Measurements from ENCODE around the gene F5. TPM values are rescaled to one million over a fixed set of nuclear protein-coding genes. Genes with fewer than 3 reads are reported as not detected.
A peak's percentile ranks its signal among the peaks of the same experiment; 100 is the strongest.

Gene F5
- total RNA-seq, 1 donor, result not detected

DNA sequence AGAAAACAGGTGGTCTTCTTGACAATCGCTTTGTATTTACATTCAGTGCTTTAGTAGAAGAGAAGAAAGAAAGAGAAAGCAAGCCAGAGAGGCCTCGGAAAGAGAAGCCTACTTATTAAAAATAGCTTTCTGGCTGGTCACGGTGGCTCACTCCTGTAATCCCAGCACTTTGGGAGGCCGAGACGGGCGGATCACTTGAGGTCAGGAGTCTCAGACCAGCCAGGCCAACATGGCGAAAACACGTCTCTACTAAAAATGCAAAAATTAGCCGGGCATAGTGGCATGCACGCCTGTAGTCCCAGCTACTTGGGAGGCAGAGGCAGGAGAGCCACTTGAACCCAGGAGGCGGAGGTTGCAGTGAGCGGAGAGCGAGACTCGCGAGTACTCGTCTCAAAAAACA, 98.7 kb downstream of the F5 start:
- H3K27ac ChIP-seq (ENCODE audit: low read depth, low read length), result peak overlapping the region; percentile 99

DNA sequence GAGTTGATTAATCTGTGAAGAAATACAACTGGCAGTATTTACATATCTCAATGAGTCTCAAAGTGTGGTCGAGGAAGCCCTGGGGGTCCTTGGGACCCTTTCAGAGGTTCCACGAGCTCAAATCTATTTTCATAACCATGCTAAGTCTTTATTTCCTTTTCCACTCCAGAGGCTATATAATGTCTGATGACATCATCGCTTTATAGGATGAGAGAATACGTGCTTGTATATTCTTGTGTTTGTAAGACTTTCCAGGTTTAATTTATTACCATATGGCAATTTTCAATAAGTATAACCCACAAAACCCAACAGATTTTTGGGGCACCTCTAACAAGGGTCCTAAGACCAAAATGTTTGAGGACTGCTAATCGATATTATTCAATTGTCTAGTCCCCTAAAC, 99.1 kb downstream of the F5 start:
- no peak for DNase-seq (ENCODE audit: insufficient read length, low spot score, missing footprints)
- H3K27ac ChIP-seq (ENCODE audit: low read depth, low read length), result peak overlapping the region; percentile 99

More for the DNA sequence above, 98.7 kb downstream of the F5 start:
- H3K4me3 ChIP-seq (ENCODE audit: insufficient read depth, low read length), result no peak overlapping the region
- H3K27me3 ChIP-seq (ENCODE audit: insufficient read depth, low read length), result no peaks in the 10 kb centered on the region
- H4K20me1 ChIP-seq (ENCODE audit: insufficient read depth, low read length), result no peaks in the 10 kb centered on the region
- no peaks in the 10 kb centered on the region for H3K36me3 ChIP-seq (ENCODE audit: insufficient read depth, low read length)
- DNase-seq (ENCODE audit: insufficient read length, low spot score, missing footprints), result no peak
- H3K4me2 ChIP-seq (ENCODE audit: insufficient read depth, low read length), result peak overlapping the region; percentile 95
- H3K79me2 ChIP-seq (ENCODE audit: insufficient read depth, low read length), result peaks cover 27% of the 10 kb centered on the region
- no peak overlapping the region for H2AFZ ChIP-seq (ENCODE audit: low read length)
- no peaks in the 10 kb centered on the region for H3K9me3 ChIP-seq (ENCODE audit: low read depth, low read length)
- TF ChIP-seq, protein P1, sequence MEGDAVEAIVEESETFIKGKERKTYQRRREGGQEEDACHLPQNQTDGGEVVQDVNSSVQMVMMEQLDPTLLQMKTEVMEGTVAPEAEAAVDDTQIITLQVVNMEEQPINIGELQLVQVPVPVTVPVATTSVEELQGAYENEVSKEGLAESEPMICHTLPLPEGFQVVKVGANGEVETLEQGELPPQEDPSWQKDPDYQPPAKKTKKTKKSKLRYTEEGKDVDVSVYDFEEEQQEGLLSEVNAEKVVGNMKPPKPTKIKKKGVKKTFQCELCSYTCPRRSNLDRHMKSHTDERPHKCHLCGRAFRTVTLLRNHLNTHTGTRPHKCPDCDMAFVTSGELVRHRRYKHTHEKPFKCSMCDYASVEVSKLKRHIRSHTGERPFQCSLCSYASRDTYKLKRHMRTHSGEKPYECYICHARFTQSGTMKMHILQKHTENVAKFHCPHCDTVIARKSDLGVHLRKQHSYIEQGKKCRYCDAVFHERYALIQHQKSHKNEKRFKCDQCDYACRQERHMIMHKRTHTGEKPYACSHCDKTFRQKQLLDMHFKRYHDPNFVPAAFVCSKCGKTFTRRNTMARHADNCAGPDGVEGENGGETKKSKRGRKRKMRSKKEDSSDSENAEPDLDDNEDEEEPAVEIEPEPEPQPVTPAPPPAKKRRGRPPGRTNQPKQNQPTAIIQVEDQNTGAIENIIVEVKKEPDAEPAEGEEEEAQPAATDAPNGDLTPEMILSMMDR (IDR thresholded peaks at IDR 0.05; ENCODE audit: extremely low read depth, low read depth, low read length), result no peak
- H3K4me1 ChIP-seq (ENCODE audit: insufficient read depth, low read length), result peaks cover 38% of the 10 kb centered on the region

DNA sequence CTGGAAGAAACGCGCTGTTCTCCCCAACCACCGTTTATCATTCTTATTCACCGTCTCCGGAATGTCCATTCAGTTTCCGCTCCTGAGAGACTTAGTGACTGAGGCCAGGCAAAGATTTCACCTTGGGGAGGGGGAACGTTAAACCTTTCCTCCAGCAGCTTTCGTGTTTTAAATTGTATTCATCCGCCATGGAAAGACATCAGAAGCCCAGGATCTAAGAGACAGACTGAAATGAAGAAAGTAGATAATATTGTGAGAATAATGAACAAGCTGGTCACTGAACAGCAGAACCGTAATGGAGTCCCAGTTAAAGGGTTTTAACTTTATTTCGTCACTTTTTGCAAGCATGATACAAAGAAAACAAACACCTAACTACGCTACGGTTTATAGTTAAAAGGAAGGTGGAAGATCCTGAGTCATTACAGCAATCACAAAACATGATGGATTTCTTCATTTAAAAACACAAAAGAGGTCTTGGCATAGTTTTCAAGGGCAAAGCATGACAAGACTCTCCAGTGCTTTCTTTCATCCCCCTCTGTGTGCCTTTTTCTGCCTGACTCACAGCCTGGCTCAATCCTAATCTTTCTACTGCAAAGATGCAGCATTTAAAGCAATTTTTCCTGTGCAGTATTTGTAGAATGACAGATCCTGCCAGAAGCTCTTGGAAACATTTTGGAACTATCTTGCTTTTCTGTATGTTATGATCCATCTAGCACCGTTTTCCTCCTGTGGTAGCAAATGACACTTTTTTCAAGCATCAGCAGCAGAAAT, 99.8 kb downstream of the F5 start:
- peak overlapping the region; percentile 80 for H2AFZ ChIP-seq (ENCODE audit: low read length)
- H3K27ac ChIP-seq (ENCODE audit: low read depth, low read length), result peak overlapping the region; percentile 99
- peak overlapping the region; percentile 86 for H3K4me3 ChIP-seq (ENCODE audit: insufficient read depth, low read length)
- no peaks in the 10 kb centered on the region for H3K9me3 ChIP-seq (ENCODE audit: low read depth, low read length)
- H3K36me3 ChIP-seq (ENCODE audit: insufficient read depth, low read length), result no peaks in the 10 kb centered on the region
- H3K79me2 ChIP-seq (ENCODE audit: insufficient read depth, low read length), result peaks cover 35% of the 10 kb centered on the region
- H3K27me3 ChIP-seq (ENCODE audit: insufficient read depth, low read length), result no peaks in the 10 kb centered on the region
- TF ChIP-seq, protein P1 (IDR thresholded peaks at IDR 0.05; ENCODE audit: extremely low read depth, low read depth, low read length), result no peak
- peaks cover 31% of the 10 kb centered on the region for H3K4me1 ChIP-seq (ENCODE audit: insufficient read depth, low read length)
- H4K20me1 ChIP-seq (ENCODE audit: insufficient read depth, low read length), result no peaks in the 10 kb centered on the region
- DNase-seq (ENCODE audit: insufficient read length, low spot score, missing footprints), result no peak
- peak overlapping the region; percentile 95 for H3K4me2 ChIP-seq (ENCODE audit: insufficient read depth, low read length)

More for the DNA sequence above, 99.1 kb downstream of the F5 start:
- H3K27me3 ChIP-seq (ENCODE audit: insufficient read depth, low read length), result no peaks in the 10 kb centered on the region
- H3K4me3 ChIP-seq (ENCODE audit: insufficient read depth, low read length), result peak overlapping the region; percentile 86
- peaks cover 31% of the 10 kb centered on the region for H3K79me2 ChIP-seq (ENCODE audit: insufficient read depth, low read length)
- H2AFZ ChIP-seq (ENCODE audit: low read length), result no peak overlapping the region
- peaks cover 37% of the 10 kb centered on the region for H3K4me1 ChIP-seq (ENCODE audit: insufficient read depth, low read length)
- H3K9me3 ChIP-seq (ENCODE audit: low read depth, low read length), result no peaks in the 10 kb centered on the region
- TF ChIP-seq, protein P1 (IDR thresholded peaks at IDR 0.05; ENCODE audit: extremely low read depth, low read depth, low read length), result no peak
- H3K4me2 ChIP-seq (ENCODE audit: insufficient read depth, low read length), result peak overlapping the region; percentile 95
- H3K36me3 ChIP-seq (ENCODE audit: insufficient read depth, low read length), result no peaks in the 10 kb centered on the region
- H4K20me1 ChIP-seq (ENCODE audit: insufficient read depth, low read length), result no peaks in the 10 kb centered on the region

DNA sequence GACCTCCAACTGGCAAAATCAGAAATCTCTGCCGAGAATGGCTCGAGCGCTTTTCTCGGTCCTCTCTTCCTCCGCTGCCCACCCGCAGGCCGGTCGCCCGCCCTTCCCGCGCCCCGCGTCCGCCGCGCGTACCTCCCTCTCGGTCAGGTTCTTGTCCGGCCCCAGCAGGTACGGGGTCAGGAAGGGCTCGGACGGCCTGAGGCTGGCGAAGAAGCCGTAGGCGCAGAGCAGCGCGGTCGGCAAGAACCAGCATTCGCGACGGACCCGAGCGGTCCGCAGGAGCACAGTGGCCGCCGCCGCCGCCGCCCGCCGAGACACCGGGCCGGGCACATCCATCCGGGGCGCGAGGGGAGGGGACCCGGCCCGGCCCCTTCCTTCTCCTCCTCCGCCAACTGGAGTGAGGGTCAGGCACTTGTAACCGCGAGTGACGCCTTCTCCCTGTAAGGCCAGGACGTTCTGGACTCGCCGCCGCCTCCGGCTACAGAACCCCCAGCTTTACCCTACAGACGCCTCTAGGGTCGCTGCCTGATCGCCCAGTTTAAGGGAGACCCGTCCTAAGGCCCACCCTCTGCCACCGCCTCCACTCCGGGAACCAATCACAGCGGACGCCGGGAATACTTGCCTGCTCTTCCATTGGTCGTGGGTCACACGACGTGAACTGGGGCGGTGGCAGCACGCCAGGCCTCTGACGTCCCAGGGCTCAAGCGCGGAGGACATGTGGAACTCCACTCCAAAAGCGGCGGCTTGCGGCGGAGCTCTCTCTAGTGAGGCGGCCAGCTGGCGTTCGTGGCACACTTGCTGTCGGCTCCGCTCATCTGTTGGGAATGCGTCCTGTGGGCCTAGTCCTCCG, 100.6 kb downstream of the F5 start, which contains the start of gene SLC19A2:
SLC19A2 (minus strand) TSS at position 514 of the 850 bp plus-strand sequence; CDS start at position 336, 178 bp downstream.
- TF ChIP-seq, protein P1 (IDR thresholded peaks at IDR 0.05; ENCODE audit: extremely low read depth, low read depth, low read length), result peak; percentile 27
- H3K79me2 ChIP-seq (ENCODE audit: insufficient read depth, low read length), result peaks cover 43% of the 10 kb centered on the region
- peaks cover 30% of the 10 kb centered on the region for H3K4me1 ChIP-seq (ENCODE audit: insufficient read depth, low read length)
- H3K36me3 ChIP-seq (ENCODE audit: insufficient read depth, low read length), result no peaks in the 10 kb centered on the region
- H4K20me1 ChIP-seq (ENCODE audit: insufficient read depth, low read length), result no peaks in the 10 kb centered on the region
- no peaks in the 10 kb centered on the region for H3K27me3 ChIP-seq (ENCODE audit: insufficient read depth, low read length)
- DNase-seq (ENCODE audit: insufficient read length, low spot score, missing footprints), result peak; percentile 99
- H3K27ac ChIP-seq (ENCODE audit: low read depth, low read length), result peak within 1 kb of the TSS; percentile 99
- H3K9me3 ChIP-seq (ENCODE audit: low read depth, low read length), result no peaks in the 10 kb centered on the region
- H2AFZ ChIP-seq (ENCODE audit: low read length), result peak within 1 kb of the TSS; percentile 80
- peak within 1 kb of the TSS; percentile 86 for H3K4me3 ChIP-seq (ENCODE audit: insufficient read depth, low read length)
- H3K4me2 ChIP-seq (ENCODE audit: insufficient read depth, low read length), result peak within 1 kb of the TSS; percentile 95

All from osteoblast (primary cell).